ENCODE data around the gene LRP6.
"Not testable (repeated sequence)": the region's sequence is repeated elsewhere in the genome, so short reads cannot be mapped to it uniquely, and the experiment has no call there.

LRP6 gene

DNA sequence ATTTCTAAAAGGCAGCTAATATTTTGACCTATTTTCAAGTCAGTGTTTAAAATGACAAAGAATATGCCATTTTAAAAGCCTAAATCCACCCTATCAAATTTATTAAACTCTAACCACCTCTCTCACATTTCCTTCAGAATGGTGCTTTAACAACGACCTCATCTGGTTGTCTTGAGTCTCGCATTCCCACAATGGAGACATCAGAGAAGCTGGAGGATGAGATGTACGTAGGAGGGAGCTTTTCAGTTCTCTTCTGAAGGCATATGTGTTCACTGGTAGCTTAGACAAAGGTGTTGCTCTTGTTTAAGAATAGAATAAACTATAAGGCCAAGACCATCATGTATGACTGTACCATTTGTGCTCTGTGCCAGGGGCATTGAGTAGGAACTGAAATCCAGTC, 113.2 kb downstream of the LRP6 start:
- DNase-seq (ENCODE audit: low read depth) = no peak
- H3K4me3 ChIP-seq (ENCODE audit: low read length) = no peak overlapping the region
- TF ChIP-seq, protein P1, sequence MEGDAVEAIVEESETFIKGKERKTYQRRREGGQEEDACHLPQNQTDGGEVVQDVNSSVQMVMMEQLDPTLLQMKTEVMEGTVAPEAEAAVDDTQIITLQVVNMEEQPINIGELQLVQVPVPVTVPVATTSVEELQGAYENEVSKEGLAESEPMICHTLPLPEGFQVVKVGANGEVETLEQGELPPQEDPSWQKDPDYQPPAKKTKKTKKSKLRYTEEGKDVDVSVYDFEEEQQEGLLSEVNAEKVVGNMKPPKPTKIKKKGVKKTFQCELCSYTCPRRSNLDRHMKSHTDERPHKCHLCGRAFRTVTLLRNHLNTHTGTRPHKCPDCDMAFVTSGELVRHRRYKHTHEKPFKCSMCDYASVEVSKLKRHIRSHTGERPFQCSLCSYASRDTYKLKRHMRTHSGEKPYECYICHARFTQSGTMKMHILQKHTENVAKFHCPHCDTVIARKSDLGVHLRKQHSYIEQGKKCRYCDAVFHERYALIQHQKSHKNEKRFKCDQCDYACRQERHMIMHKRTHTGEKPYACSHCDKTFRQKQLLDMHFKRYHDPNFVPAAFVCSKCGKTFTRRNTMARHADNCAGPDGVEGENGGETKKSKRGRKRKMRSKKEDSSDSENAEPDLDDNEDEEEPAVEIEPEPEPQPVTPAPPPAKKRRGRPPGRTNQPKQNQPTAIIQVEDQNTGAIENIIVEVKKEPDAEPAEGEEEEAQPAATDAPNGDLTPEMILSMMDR (conservative IDR thresholded peaks at IDR 0.05; ENCODE audit: low read depth, low read length) = no peak

DNA sequence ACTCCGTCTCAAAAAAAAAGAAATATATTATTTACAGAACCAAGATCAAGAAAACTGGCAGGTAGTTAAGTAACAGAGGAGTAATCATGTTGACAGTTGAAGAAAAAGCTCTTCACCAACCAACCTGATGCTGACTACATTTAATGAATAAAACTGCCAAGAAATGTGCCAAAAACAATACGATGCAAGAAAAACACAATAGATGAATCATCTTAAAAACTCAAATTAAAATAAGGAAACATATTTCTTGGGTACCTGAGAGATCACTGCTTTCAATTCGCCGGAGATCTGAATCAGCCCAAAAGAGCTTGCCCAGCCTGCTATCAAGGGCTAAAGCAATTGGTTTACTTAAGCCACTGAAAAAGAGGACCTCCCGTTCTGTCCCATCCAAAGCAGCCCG, 119.7 kb downstream of the LRP6 start:
- H3K4me3 ChIP-seq (ENCODE audit: low read length) = no peak overlapping the region
- TF ChIP-seq, protein P1 (conservative IDR thresholded peaks at IDR 0.05; ENCODE audit: low read depth, low read length) = no peak
- DNase-seq (ENCODE audit: low read depth) = no peak

DNA sequence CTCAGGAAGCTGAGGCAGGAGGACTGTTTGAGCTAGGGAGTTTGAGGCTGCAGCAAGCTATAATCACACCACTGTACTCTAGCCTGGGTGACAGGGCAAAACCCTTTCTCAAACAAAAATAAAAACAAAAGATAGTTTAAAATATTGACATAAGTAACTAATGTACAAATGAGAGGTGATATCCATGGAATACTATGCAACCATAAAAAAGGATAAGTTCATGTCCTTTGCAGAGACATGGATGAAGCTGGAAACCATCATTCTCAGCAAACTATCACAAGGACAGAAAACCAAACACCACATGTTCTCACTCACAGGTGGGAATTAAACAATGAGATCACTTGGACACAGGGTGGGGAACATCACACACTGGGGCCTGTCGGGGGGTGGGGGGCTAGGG, 122.3 kb downstream of the LRP6 start:
- DNase-seq (ENCODE audit: low read depth) = not testable (repeated sequence)

DNA sequence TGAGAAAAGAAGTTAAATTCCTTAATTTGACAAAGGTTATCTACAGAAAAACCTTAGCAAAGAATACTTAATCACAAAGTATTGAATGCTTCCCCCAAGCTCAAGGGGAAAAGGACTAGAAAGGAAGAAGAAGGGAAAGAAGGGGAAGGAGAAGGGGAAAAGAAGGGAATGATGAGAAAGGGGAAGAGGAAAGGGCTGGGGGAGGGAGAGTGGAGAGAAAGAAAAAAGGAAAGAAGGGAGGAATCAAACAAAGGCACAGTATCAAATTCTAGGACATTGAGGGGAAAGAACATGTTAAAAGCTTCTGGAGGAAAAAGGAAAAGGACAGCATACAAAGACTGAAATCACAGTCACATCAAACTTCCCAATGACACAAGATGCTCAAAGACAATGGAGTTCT, 125.8 kb downstream of the LRP6 start:
- TF ChIP-seq, protein P1 (conservative IDR thresholded peaks at IDR 0.05; ENCODE audit: low read depth, low read length) = no peak
- no peak for DNase-seq (ENCODE audit: low read depth)
- H3K4me3 ChIP-seq (ENCODE audit: low read length) = no peak overlapping the region

More for the DNA sequence above, 122.3 kb downstream of the LRP6 start:
- H3K4me3 ChIP-seq (ENCODE audit: low read length) = not testable (repeated sequence)

DNA sequence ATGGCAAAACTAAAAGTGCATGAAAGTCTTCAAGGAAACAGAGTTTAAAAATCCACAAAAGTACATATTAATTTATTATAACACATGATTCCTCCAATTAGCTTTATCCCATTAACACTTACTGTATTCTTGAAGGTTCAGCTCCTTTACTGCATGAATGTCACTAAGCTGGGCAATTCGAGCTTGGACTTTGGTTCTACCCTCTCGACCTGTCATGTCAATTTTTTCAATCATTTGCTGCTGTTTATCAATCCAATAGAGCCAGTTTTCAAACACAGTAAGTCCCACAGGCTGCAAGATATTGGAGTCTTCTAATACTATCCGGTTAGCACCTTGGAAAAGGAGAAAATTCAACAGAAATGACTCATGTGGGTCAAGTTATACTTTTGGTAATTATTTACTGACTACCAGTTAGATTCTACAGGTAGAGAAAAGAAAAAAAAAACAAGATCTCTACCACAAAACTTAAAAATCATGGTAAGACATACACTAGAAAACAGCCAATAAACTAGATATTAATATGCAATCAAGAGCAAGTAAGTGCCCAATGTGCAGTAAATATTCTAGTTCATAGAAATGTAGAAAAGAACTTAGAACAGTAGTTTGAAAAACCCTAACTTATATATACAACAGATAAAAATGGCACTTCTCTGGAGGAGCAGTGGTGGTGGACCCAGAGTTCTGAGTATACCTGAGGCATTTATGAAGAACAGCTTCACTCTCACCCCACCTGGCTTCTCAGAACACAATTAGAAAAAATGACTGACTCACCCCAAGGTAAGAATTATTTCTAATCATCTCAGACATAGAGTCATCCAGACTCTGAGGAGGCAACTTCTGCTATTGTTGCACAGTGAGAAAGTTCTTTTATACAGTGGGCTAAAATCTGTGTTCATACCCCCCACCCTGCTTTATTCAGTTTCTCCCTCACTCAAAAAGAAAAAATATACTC, 128.4 kb downstream of the LRP6 start:
- DNase-seq (ENCODE audit: low read depth) = no peak
- TF ChIP-seq, protein P1 (conservative IDR thresholded peaks at IDR 0.05; ENCODE audit: low read depth, low read length) = no peak
- no peak overlapping the region for H3K4me3 ChIP-seq (ENCODE audit: low read length)

DNA sequence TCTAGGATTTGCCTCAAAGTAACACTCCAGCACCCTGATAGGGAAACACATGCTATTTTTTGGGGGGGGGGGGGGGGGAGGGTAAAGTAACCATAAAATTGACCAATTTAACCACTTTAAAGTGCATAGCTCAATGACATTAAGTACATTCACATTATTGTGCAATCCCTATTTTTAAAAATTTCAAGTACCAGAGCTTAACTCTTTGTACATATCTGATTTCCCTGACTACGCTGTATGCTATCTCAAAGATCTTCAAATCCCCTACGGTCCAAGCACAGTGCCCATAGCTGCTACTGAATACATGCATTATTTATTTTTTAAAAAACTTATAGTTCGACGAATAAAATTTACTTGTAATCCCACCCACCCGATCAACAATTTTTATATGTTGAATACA, 133.1 kb downstream of the LRP6 start:
- H3K4me3 ChIP-seq (ENCODE audit: low read length) = no peak overlapping the region
- DNase-seq (ENCODE audit: low read depth) = no peak
- TF ChIP-seq, protein P1 (conservative IDR thresholded peaks at IDR 0.05; ENCODE audit: low read depth, low read length) = no peak

DNA sequence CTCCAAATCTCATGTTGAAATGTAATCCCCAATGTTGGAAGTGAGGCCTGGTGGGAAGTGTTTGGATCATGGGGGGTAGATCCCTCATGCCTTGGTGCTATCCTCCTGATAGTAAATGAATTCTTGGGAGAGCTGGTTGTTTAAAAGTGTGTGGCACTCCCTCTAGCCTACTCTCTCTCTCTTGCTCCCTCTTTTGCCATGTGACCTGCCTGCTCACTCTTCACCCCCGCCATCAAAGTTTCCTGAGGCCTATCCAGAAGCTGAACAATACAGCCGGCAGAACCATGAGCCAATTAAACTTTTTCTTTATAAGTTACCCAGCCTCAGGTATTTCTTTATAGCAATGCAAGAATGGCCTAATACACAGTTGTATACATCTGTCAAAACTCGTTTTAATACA, 133.6 kb downstream of the LRP6 start:
- H3K4me3 ChIP-seq (ENCODE audit: low read length) = no peak overlapping the region
- DNase-seq (ENCODE audit: low read depth) = no peak
- TF ChIP-seq, protein P1 (conservative IDR thresholded peaks at IDR 0.05; ENCODE audit: low read depth, low read length) = no peak
